Mucosa of descending colon (tissue), 3 donors: Measurements from ENCODE around the gene NUB1. TPM values are rescaled to one million over a fixed set of nuclear protein-coding genes. Genes with fewer than 3 reads are reported as not detected.

Source experiments
- ATAC-seq: fragments of 200-7000 bp; cut with Tn5 transposase; one replicate; pipeline ENCODE4 v1.9.1; 2020; ENCODE audit warnings: mild to moderate bottlenecking, moderate library complexity
- DNase-seq, 3 donors: peaks; one replicate each; pipeline ENCODE4 v3.0.0-alpha.2; 2020
- H3K36me3 ChIP-seq: fragments of 200-600 bp; one replicate; pipeline ENCODE4 v1.8.0; 2021; ENCODE audit warnings: low read depth, mild to moderate bottlenecking
- H3K4me1 ChIP-seq: fragments of 200-600 bp; one replicate; pipeline ENCODE4 v1.8.0; 2021; ENCODE audit warnings: low read depth, mild to moderate bottlenecking
- H3K4me3 ChIP-seq: fragments of 200-600 bp; one replicate; pipeline ENCODE4 v1.8.0; 2021; ENCODE audit warnings: mild to moderate bottlenecking
- H3K9me3 ChIP-seq: fragments of 200-600 bp; one replicate; pipeline ENCODE4 v1.8.0; 2021; ENCODE audit warnings: mild to moderate bottlenecking
- intact Hi-C, 2 donors: fragments of 100-400 bp; cut with DNase I in 1 of 2; cut with micrococcal nuclease in 1 of 2; formaldehyde crosslinking; loops; one replicate each; pipeline versions ENCODE4 v1.11.0 to v1.11.1; 2022; cut with DNase I, micrococcal nuclease
- total RNA-seq, 3 donors: library from RNA; stranded (reverse); fragmentation: NEBNext Ultra II Directional in 2 of 3; extraction: Animal tissue kit (Norgen Biotek cat#: 25700) in 2 of 3; gene quantifications; one replicate each; pipeline versions ENCODE4 v1.2.1 to v1.2.4, GENCODE V29; 2021 to 2023
- TF ChIP-seq, protein P1 (sequence below): fragments of 200-600 bp; IDR thresholded peaks from one replicate; pipeline ENCODE4 v1.8.0; 2022; ENCODE audit warnings: antibody characterized with exemption, mild to moderate bottlenecking
- donor health status: DM: no; HTN: no; CAD: no; lungs with moderate emphysema.
- donor health status: DM: no; HTN: no; CAD: no.
- donor health status: DM: no; HTN: yes; CAD: no.

The NUB1 gene
- total RNA-seq, 3 donors from 2014 or later: 66.2 to 77.5 (median 76.9) TPM

DNA sequence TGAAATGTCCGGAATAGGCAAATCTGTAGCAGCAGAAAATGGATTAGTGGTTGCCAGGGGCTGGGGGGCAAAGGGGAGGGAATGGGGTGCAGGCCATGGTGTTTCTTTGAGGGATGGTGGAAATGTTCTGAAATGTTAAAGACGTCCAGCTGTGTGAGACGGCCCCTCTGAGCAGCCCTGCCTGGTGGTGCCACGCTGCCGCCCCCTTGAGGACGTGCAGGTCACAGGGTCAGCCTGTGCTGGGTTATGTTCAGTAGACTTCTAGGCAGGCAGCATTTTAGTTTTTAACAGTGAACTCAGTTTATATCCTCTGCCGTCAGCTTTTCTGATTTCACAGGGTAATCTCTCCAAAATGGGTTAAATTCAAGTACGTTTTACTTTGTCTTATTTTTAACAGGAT lies 9.4 kb downstream of the NUB1 start:
- intact Hi-C loops: loop anchor here (2.0 to 5.0 kb wide), 2 partner anchors 34 to 36 kb away; no protein-coding TSS in a partner anchor
- no peaks in the 10 kb centered on the region for H3K9me3 ChIP-seq
- peaks cover 8% of the 10 kb centered on the region for H3K36me3 ChIP-seq
- DNase-seq: peak in 2 of 3 donors; percentile 23 to 43
- H3K4me1 ChIP-seq: peaks cover 16% of the 10 kb centered on the region
- peak; percentile 22 for ATAC-seq
- TF ChIP-seq, protein P1, sequence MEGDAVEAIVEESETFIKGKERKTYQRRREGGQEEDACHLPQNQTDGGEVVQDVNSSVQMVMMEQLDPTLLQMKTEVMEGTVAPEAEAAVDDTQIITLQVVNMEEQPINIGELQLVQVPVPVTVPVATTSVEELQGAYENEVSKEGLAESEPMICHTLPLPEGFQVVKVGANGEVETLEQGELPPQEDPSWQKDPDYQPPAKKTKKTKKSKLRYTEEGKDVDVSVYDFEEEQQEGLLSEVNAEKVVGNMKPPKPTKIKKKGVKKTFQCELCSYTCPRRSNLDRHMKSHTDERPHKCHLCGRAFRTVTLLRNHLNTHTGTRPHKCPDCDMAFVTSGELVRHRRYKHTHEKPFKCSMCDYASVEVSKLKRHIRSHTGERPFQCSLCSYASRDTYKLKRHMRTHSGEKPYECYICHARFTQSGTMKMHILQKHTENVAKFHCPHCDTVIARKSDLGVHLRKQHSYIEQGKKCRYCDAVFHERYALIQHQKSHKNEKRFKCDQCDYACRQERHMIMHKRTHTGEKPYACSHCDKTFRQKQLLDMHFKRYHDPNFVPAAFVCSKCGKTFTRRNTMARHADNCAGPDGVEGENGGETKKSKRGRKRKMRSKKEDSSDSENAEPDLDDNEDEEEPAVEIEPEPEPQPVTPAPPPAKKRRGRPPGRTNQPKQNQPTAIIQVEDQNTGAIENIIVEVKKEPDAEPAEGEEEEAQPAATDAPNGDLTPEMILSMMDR: no peak
- no peak overlapping the region for H3K4me3 ChIP-seq

DNA sequence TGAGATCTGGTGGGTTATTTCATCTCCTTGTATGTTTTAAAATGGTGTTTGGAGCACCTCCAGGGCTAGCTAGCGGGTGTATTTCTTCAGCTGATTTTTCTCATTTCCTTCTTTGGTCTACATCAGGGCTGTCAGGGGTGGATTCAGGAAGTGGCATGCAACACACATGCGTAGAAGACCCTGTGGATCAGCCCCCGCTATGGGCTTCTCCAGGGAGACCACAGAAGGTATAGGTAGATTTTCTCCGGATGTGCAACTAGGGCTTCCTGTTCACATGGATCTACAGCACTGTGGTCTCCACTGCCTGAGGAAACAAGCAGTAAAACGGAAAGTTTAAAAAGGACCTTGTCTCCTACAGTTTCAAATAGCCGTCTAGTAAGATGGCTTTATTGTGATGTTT lies 10.4 kb downstream of the NUB1 start:
- ATAC-seq: peak; percentile 31
- Histone ChIP-seq H3K9me3 (no peaks in the 10 kb centered on the region), H3K4me1 (peaks cover 10% of the 10 kb centered on the region), H3K36me3 (peaks cover 11% of the 10 kb centered on the region), H3K4me3 (no peak overlapping the region)
- peak in 1 of 3 donors; percentile 39 for DNase-seq
- intact Hi-C loops: loop anchor here (2.0 to 5.0 kb wide), 2 partner anchors 35 to 37 kb away; no protein-coding TSS in a partner anchor
- TF ChIP-seq, protein P1: no peak

GRCh38 chr7:151352512-151352911 lies 10.9 kb downstream of the NUB1 start:
- H3K9me3 ChIP-seq: no peaks in the 10 kb centered on the region
- intact Hi-C loops: loop anchor here in 1 of 2 donors (5.0 kb wide), 1 partner anchor 35 kb away; no protein-coding TSS in a partner anchor
- H3K4me3 ChIP-seq: no peak overlapping the region
- no peak for DNase-seq
- TF ChIP-seq, protein P1: no peak
- ATAC-seq: no peak
- peaks cover 10% of the 10 kb centered on the region for H3K4me1 ChIP-seq
- H3K36me3 ChIP-seq: peaks cover 11% of the 10 kb centered on the region

GRCh38 chr7:151361193-151361959 lies 19.8 kb downstream of the NUB1 start:
- intact Hi-C loops: loop anchor here in 1 of 2 donors (10.0 kb wide), 1 partner anchor 393 kb away; no protein-coding TSS in a partner anchor
- ATAC-seq: no peak
- H3K36me3 ChIP-seq: peaks cover 9% of the 10 kb centered on the region

GRCh38 chr7:151363182-151363581 lies 21.6 kb downstream of the NUB1 start:
- no peak for DNase-seq
- no peak for ATAC-seq
- TF ChIP-seq, protein P1: no peak
- Histone ChIP-seq H3K4me3 (no peak overlapping the region), H3K9me3 (no peaks in the 10 kb centered on the region), H3K4me1 (no peaks in the 10 kb centered on the region), H3K36me3 (peaks cover 5% of the 10 kb centered on the region)
- intact Hi-C loops: loop anchor here in 1 of 2 donors (10.0 kb wide), 1 partner anchor 392 kb away; no protein-coding TSS in a partner anchor

More at GRCh38 chr7:151361193-151361959, 19.8 kb downstream of the NUB1 start:
- no peak for DNase-seq
- TF ChIP-seq, protein P1: no peak
- Histone ChIP-seq H3K4me1 (no peaks in the 10 kb centered on the region), H3K4me3 (no peak overlapping the region), H3K9me3 (no peaks in the 10 kb centered on the region)
